IPS-NIHi7 (cell line): ENCODE results near the gene COBL.

ENCODE experiments used
- DNase-seq: peaks from one replicate; pipeline ENCODE4 v3.0.0; 2012; ENCODE audit warnings: mixed read lengths; ENCODE audit errors: extremely low spot score

COBL gene, protein sequence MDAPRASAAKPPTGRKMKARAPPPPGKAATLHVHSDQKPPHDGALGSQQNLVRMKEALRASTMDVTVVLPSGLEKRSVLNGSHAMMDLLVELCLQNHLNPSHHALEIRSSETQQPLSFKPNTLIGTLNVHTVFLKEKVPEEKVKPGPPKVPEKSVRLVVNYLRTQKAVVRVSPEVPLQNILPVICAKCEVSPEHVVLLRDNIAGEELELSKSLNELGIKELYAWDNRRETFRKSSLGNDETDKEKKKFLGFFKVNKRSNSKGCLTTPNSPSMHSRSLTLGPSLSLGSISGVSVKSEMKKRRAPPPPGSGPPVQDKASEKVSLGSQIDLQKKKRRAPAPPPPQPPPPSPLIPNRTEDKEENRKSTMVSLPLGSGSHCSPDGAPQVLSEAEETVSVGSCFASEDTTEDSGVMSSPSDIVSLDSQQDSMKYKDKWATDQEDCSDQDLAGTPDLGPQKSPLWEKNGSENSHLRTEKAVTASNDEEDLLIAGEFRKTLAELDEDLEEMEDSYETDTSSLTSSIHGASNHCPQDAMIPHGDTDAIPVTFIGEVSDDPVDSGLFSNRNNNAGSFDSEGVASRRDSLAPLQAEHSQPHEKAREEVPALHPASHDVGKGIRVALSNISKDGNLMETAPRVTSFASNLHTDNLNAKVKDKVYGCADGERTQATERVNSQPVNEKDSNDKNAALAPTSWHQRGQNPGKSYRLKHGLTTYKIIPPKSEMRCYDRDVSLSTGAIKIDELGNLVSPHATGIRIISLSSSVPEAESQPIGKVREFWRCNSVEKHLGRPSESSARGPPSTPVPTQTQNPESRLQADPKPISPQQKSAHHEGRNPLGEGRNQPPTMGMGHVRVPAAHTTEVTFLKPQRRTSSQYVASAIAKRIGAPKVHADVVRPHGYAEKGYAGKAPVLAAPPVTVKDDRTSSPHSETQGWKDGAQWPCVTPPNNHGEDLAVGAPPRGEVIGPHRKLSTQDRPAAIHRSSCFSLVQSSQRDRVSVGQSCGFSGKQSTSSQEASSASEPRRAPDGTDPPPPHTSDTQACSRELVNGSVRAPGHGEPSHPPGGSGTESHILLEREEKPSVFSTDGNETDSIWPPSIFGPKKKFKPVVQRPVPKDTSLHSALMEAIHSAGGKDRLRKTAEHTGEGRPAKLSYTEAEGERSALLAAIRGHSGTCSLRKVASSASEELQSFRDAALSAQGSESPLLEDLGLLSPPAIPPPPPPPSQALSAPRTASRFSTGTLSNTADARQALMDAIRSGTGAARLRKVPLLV

GRCh38 chr7:51316666-51317581 is at the start of gene COBL:
TSS of gene COBL (minus strand) at chr7:51316809. CDS start at chr7:51316633, 176 bp downstream.
- DNase-seq, result peak; percentile 65

DNA sequence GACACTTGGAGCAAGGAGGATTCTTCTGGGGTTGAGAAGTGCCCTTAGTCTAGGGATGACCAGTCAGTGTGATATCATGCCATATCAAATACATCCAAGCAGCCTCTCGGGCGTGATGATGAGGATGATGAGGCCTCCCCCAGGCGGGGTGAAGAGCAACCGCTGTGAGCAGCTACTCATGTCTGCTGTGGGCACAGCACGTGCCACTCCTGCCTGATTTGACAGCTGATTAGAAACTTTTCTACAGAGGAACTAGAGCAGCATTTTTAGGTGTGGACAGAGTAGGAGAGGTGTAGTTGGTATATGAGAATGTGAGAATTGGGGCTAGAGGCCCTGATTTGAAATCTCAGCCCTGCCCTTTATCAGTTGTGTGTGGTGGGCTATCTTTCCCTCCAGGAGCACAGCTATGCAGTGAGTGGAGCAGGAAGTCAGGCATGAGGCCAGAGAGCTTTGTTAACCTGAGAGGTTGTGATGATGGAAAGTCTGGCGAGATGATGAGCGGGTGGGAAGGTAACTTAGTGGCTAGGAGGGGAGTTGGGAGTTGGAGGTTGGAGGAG is 49.6 kb upstream of the COBL start:
- DNase-seq, result no peak

- no peak for DNase-seq
Observed at GRCh38 chr7:51357821-51358220, 41.2 kb upstream of the COBL start.

DNA sequence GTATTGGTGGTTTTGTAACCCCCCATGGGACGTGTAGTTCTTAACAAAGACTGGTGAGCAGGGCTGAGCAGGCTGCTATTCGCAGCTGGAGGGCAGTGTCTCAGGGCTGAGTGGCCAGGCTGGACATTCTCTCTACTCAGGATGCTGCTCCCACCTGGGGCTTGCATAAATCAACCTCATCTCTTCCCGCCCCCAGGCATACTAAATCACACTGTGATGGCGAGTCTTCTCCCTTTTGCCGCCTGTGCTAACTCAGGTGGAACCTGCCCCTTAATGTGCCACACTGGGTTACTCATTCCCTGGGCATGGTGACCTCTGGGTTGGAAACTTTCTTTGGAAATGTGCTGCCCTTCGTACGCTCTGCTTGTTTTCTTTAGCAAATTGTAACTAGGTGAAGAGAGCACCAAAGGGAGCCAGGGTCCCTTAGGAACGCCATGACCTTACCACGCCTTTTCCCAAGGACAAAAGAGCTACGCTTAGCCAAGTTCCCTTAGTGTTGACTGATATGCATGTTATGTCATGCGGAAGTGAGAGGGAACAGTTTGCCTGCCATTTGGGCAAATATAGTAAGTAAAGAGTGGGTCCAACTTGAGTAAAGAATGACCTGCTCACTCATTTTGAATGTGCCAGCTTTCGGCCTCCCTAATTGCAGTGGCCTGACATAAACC is 40.4 kb upstream of the COBL start:
- DNase-seq, result no peak

DNA sequence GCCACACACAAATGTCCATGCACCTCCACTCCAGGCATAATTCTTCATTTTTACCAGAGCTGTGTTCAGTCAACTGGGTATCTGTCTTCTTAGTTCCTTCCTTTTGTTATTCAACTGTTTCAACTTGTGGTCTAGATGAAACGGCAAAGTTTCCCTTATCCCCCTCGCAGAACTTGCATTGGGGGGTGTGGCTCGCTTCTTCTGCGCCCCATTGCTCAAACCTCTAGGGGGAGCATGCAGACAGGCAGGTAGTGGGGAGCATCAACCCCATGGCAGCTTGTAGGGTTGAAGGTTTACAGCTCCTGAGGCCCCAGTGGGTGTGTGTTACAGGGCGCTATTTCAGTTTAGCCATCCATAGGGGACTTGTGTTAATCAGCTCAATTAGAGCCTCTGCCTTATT is 38.3 kb upstream of the COBL start:
- DNase-seq, result peak; percentile 39

GRCh38 chr7:51354434-51354833 is 37.8 kb upstream of the COBL start:
- no peak for DNase-seq

DNA sequence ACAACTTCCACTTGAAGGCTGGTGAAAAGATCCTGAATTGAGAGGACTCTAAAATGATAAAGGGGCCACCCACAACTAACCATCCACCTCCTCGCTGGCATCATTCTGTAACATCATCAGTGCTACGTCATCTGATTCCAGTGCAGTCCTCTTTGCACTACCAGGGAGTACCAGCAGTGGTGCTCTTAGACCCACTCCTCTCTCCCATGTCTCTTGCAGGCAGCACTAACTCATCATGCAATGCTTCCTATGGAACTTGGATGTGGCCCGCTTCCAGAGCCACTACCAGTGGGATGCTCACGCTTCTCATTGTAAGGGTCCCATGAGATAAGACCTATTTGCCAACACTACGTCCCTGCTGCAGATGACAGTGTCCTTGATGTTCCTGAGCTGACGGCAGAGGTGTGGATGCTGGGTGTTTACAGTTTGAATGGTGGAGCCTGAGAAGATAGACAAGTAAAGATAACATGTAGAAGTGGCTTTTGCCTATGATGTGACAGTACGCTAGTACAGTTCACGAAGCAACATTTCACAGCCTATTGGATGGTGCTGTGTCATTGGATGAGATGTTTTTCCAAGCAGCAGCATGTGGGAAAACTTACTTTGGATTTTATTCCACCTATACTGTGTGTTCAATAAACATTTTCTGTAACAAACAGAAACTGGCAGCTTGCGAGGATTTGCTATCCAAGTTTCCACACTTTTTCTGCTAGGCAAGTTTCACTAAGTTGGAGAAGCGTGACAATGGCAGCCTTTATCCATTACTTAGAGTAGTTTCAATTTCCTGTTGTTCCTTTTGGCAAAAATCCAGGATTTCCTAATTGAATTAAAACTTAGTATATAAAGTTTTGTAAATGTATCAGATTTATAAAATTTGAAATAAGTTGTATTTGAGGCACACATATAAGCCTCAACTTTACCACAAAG is 35.8 kb upstream of the COBL start:
- DNase-seq, result peak; percentile 46

GRCh38 chr7:51351661-51352060 is 35.1 kb upstream of the COBL start:
- no peak for DNase-seq

DNA sequence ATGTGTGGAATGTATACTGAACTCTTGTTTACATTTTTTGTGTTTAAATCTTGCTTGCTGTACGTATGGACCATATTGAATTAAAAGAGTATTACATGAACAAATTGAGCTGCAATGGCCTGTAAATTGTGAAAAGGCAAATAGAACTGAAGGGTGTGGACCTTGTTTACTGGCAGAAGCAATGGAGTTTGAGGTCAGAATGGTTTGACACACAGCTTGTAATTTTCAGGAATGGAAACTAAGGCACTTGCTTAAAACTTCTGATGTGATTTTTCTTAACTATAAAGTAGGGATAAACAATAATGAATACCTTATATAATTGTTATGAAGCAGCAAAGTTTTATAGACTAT is 33.9 kb upstream of the COBL start:
- DNase-seq, result no peak

- no peak for DNase-seq
Observed at GRCh38 chr7:51349820-51350545, 33.4 kb upstream of the COBL start.

- no peak for DNase-seq
Observed at GRCh38 chr7:51346126-51346525, 29.5 kb upstream of the COBL start.

DNA sequence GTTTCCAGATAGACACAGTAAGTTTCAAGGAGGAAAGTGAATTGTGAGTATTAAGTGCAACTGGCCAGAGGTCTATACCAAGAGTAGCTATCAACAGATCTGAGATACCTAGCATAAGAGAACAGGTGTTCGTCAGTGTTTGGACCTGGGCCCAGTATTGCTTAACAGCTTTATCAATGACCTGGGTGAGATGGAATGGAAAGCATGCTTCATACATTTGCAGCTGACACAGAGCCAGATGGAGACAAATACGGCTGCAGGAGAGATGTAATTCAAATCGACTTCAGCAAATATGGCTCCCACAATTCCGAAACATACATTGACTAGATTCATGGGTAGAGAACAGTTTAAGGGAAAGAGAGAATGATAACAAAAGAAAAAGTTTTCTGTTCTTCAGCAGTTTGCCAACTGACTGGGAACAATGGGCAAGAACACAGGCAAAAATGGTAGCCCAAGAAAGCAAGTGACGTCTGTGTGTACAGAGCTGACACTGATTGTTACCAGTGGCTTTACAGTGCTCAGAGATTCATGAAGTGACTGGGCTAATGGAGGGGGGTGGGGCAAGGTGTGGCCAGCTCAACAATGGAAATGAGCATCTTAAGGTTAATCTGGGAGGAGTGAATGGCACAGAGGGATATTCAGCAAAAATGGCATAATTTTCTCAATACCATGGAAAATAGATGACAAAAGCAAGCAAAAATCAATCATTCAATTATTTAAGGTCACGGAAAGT is 28.0 kb upstream of the COBL start:
- DNase-seq, result no peak

- DNase-seq, result no peak
Observed at GRCh38 chr7:51340936-51341335, 24.3 kb upstream of the COBL start.

DNA sequence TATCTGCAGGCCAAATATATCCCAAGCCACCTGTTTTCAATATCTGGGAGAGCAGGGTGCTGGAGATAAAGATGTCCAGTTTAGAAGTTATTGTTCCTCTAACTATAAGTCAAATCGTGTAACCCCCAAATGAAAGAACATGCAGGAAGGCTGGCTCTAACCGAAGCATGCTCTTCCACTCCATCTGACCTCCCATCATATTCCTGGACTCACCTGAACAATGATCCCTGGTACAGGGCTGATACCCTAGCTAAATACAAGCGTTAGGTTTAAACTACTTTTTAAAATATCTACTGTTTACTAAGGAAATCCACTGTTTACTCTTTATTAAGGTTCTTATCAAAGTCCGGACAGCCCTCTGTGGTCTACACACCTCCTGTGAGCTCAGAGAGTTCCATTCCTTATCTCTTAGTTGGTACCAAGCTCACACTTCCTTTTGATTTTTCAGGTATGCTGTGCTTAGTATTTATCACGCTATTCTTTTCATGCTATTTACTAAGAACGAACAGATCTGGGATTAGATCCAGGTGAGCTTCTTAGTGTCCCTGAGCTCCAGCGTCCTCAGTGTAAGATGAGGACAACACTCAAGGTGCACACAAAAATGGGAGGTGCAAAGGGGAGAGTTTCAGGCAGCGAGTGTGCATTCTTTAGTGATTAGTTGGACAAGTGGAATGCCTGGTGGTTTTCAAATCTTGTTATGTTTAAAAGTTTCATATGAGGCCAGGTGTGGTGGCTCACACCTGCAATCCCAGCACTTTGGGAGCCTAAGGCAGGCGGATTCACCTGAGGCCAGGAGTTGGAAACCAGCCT is 23.6 kb upstream of the COBL start:
- DNase-seq, result peak; percentile 2

DNA sequence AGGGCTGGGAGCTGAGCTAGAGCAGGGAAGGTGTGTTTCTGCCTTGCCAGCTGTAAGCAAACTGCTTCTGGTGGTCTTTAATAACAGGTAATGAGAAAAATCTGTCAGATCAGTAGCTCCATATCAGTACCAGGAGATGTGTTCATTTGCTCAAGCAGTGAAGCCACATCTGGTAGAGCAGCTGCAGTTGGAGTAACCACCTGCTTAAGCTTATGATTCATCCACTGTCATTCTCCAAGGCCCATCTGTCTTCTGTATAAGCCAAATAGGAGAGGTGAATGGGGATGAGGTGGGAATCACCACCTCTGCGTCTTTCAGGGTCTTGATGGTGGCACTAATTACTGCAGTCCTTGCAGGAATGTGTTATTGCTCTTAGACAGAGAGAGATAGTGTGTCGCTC is 18.4 kb upstream of the COBL start:
- DNase-seq, result no peak

DNA sequence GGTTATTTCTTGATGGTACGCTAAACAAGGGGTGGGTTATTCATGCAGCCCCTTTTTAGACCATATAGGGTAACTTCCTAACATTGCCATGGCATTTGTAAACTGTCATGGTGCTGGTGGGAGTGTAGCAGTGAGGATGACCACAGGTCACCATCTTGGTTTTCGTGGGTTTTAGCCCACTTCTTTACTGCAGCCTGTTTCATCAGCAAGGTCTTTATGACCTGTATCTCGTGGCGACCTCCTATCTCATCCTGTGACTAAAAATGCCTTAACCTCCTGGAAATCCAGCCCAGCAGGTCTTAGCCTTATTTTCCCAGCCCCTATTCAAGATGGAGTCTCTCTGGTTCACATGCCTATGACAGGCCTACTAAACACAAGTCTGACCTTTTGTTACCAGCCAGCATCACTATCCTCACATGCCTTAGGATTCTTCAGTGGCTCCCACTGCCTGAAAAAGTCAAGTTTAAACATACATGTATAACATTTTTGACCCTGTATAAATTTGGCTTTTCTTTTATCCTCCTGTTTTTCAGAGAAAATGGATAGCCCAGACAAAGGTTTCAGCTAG is 13.2 kb upstream of the COBL start:
- no peak for DNase-seq
